Activated CD8-positive, alpha-beta T cell treated with anti-CD3 and anti-CD28 coated beads for 36 hours (primary cell): ENCODE results near the gene GTPBP1. TPM values are rescaled to one million over a fixed set of nuclear protein-coding genes. Genes with fewer than 3 reads are reported as not detected.

Experiments used
- ATAC-seq: fragments of 200-7000 bp; cut with Tn5 transposase; one replicate; pipeline ENCODE4 v1.10.0; 2021; ENCODE audit warnings: mild to moderate bottlenecking, moderate library complexity
- CTCF ChIA-PET: fragments of 350-600 bp; sonication (Branson Sonifier 250); formaldehyde crosslinking; loops from one replicate; lab custom pipeline; 2021; ENCODE audit warnings: antibody characterized with exemption; lab: Charles Lee
- POLR2A ChIA-PET: fragments of 350-600 bp; sonication (Branson Sonifier 250); formaldehyde crosslinking; loops from one replicate; lab custom pipeline; 2021; ENCODE audit warnings: antibody characterized with exemption; lab: Charles Lee
- DNase-seq: peaks from one replicate; pipeline ENCODE4 v3.0.0-alpha.2; 2020
- H3K27ac Mint-ChIP-seq: one replicate; pipeline ENCODE4 v1.8.0; 2021; ENCODE audit warnings: mild to moderate bottlenecking, mixed read lengths
- H3K27me3 Mint-ChIP-seq: one replicate; pipeline ENCODE4 v1.8.0; 2021; ENCODE audit warnings: mixed read lengths
- H3K36me3 Mint-ChIP-seq: one replicate; pipeline ENCODE4 v1.8.0; 2021; ENCODE audit warnings: low read depth, mixed read lengths
- H3K4me1 Mint-ChIP-seq: one replicate; pipeline ENCODE4 v1.8.0; 2021; ENCODE audit warnings: low read depth, mixed read lengths
- H3K4me3 Mint-ChIP-seq: one replicate; pipeline ENCODE4 v1.8.0; 2021; ENCODE audit warnings: mild to moderate bottlenecking, moderate library complexity, mixed read lengths
- H3K9me3 Mint-ChIP-seq: one replicate; pipeline ENCODE4 v1.8.0; 2021; ENCODE audit warnings: mixed read lengths
- intact Hi-C: fragments of 100-400 bp; cut with micrococcal nuclease; formaldehyde crosslinking; loops from one replicate; pipeline ENCODE4 v1.10.0; 2022
- total RNA-seq, 2 experiments: library from RNA; stranded (reverse); gene quantifications; one replicate each; pipeline ENCODE4 v1.2.3, GENCODE V29; 2021
- TF ChIP-seq, protein P1 (sequence below): fragments of 200-600 bp; IDR thresholded peaks from one replicate; pipeline ENCODE4 v1.8.0; 2022; ENCODE audit warnings: antibody characterized with exemption, mild to moderate bottlenecking

The GTPBP1 gene
- total RNA-seq, 2 experiments from 2014 or later: 93.3 to 97.6 TPM

DNA sequence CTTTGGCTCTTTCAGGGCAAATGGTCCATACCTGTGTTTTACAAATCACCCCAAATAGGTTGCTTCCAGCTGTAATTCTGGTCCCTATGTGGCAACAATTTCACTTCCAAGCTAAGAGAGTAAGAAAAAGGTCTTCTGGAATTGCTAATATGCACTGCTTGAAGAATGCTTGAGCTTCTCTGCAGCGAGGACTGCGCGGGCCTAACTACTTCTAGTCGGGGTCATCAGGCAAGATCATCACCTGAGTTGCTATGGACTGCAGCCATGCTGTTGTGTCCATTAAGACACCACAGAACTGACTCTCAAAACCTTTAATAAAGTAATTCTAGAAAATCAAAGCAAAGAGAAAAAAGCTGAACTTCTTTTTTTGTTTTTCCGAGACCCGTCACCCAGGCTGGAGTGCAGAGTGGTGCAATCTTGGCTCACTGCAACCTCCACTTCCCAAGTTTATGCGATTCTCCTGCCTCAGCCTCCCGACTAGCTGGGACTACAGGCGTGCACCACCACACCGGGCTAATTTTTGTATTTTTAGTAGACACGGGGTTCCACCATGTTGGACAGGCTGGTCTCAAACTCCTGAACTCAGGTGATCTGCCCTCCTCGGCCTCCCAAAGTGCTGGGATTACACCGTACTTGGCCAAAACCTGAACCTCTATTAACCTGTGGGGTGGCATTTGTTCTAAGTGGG is 7.2 kb upstream of the GTPBP1 start:
- TF ChIP-seq, protein P1, sequence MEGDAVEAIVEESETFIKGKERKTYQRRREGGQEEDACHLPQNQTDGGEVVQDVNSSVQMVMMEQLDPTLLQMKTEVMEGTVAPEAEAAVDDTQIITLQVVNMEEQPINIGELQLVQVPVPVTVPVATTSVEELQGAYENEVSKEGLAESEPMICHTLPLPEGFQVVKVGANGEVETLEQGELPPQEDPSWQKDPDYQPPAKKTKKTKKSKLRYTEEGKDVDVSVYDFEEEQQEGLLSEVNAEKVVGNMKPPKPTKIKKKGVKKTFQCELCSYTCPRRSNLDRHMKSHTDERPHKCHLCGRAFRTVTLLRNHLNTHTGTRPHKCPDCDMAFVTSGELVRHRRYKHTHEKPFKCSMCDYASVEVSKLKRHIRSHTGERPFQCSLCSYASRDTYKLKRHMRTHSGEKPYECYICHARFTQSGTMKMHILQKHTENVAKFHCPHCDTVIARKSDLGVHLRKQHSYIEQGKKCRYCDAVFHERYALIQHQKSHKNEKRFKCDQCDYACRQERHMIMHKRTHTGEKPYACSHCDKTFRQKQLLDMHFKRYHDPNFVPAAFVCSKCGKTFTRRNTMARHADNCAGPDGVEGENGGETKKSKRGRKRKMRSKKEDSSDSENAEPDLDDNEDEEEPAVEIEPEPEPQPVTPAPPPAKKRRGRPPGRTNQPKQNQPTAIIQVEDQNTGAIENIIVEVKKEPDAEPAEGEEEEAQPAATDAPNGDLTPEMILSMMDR: no peak
- peak overlapping the region; percentile 96 for H3K27ac Mint-ChIP-seq
- H3K9me3 Mint-ChIP-seq: no peaks in the 10 kb centered on the region
- DNase-seq (no peak), ATAC-seq (no peak)
- POLR2A ChIA-PET: interaction anchor here (0.6 to 6.3 kb wide), 8 partner anchors 9 to 186 kb away, joined by 3 to 62 read pairs (median 4); partner anchors contain the start of genes CBY1, FAM227A and TOMM22
- CTCF ChIA-PET: interaction anchor here (0.9 to 3.1 kb wide), 5 partner anchors 15 to 1092 kb away, joined by 3 to 16 read pairs (median 3); partner anchors contain the start of gene TOMM22
- no peaks in the 10 kb centered on the region for H3K27me3 Mint-ChIP-seq
- peaks cover 55% of the 10 kb centered on the region for H3K36me3 Mint-ChIP-seq
- intact Hi-C loops: no loop called here
- peak overlapping the region; percentile 90 for H3K4me3 Mint-ChIP-seq
- peaks cover 46% of the 10 kb centered on the region for H3K4me1 Mint-ChIP-seq

DNA sequence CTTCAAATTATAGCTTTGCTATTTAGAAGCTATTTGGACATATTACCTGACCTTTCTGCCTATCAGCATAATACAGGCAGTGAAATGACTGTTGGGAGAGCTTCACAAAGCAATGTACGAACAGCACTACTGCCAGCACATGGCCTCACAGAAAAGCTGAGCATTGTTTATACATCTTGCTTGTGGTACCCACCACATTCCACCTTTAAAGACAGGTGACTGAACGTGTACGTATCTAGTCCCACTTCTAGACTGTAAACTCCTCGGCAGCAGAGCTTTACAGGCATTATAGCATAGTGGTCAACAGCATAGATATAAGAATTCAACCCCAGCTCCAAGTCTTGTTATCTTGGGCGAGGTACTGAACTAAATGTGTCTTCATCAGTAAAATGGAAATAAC is 6.6 kb upstream of the GTPBP1 start:
- ATAC-seq: no peak
- DNase-seq: no peak
- no peaks in the 10 kb centered on the region for H3K9me3 Mint-ChIP-seq
- POLR2A ChIA-PET: interaction anchor here (0.6 to 6.3 kb wide), 8 partner anchors 9 to 187 kb away, joined by 3 to 62 read pairs (median 4); partner anchors contain the start of gene TOMM22
- peaks cover 51% of the 10 kb centered on the region for H3K36me3 Mint-ChIP-seq
- CTCF ChIA-PET: interaction anchor here (0.9 to 3.1 kb wide), 5 partner anchors 15 to 1092 kb away, joined by 3 to 16 read pairs (median 3); partner anchors contain the start of gene TOMM22
- intact Hi-C loops: no loop called here
- H3K27me3 Mint-ChIP-seq: no peaks in the 10 kb centered on the region
- H3K27ac Mint-ChIP-seq: peak overlapping the region; percentile 96
- TF ChIP-seq, protein P1: no peak
- H3K4me1 Mint-ChIP-seq: peaks cover 50% of the 10 kb centered on the region
- peak overlapping the region; percentile 90 for H3K4me3 Mint-ChIP-seq

DNA sequence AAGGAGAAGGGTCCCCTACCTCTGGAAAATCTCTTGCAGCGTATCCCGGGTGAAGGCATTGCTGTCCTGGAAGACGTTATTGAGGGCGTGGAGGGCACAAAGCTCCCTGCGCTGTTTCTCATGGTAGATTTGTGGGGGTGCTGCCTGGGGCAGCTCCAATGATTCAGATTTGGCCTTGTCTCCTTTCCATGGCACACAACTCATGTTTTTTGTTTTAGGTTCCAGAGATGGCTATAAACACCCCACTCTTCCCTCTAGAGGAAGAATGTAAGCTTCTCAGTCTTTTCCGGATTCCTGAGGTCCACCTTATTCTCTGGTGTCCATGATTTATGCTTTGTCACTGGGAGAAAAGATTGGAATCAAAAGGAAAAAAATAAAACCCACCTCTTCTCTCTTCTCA is 6.0 kb upstream of the GTPBP1 start:
- peak overlapping the region; percentile 90 for H3K4me3 Mint-ChIP-seq
- no peak for ATAC-seq
- peaks cover 51% of the 10 kb centered on the region for H3K4me1 Mint-ChIP-seq
- no peaks in the 10 kb centered on the region for H3K9me3 Mint-ChIP-seq
- CTCF ChIA-PET: interaction anchor here (1.3 to 3.1 kb wide), 2 partner anchors 16 to 18 kb away, joined by 3 to 16 read pairs; partner anchors contain the start of gene TOMM22
- intact Hi-C loops: loop anchor here (10.0 kb wide), 1 partner anchor 55 kb away; the partner anchor contains the start of gene SUN2
- H3K36me3 Mint-ChIP-seq: peaks cover 47% of the 10 kb centered on the region
- peak overlapping the region; percentile 96 for H3K27ac Mint-ChIP-seq
- TF ChIP-seq, protein P1: no peak
- POLR2A ChIA-PET: interaction anchor here (0.7 to 6.3 kb wide), 9 partner anchors 9 to 55 kb away, joined by 3 to 62 read pairs (median 3); partner anchors contain the start of gene TOMM22
- no peaks in the 10 kb centered on the region for H3K27me3 Mint-ChIP-seq
- DNase-seq: no peak

DNA sequence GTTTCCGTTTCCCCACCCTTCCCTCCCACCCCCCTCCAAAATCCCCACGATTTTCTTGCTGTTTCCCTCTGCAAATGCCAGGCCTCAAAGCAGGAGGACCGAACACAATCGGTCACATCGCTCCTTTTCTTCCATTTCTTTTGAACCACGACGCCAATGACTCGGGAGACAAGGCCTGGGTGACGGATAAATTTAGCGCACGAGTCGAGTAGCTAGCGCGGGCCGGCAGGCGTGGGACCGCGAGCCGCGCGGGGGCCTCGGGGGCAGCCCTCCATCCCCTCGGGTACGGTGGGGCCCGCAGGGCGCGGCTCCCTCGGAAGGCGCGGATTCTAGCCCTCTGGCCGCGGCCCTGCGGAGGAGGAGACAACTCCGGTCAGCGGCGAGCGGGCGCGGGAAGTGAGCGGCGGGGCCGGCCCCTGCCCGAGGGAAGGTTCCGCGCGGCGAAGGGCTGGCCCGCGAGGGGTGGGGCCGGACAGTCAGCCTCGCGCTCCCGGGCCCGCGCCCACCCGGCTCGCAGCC is 5.4 kb upstream of the GTPBP1 start:
- TF ChIP-seq, protein P1: no peak
- H3K9me3 Mint-ChIP-seq: no peaks in the 10 kb centered on the region
- ChIA-PET CTCF (interaction anchor here (3.1 kb wide), 1 partner anchor 18 kb away, joined by 16 read pairs; the partner anchor contains the start of gene TOMM22), POLR2A (interaction anchor here (0.7 to 6.3 kb wide), 7 partner anchors 8 to 54 kb away, joined by 3 to 62 read pairs (median 6); partner anchors contain the start of gene TOMM22)
- DNase-seq (peak; percentile 45), ATAC-seq (peak; percentile 1)
- H3K27me3 Mint-ChIP-seq: no peaks in the 10 kb centered on the region
- peaks cover 41% of the 10 kb centered on the region for H3K36me3 Mint-ChIP-seq
- H3K4me1 Mint-ChIP-seq: peaks cover 50% of the 10 kb centered on the region
- H3K27ac Mint-ChIP-seq: peak overlapping the region; percentile 96
- peak overlapping the region; percentile 90 for H3K4me3 Mint-ChIP-seq
- intact Hi-C loops: loop anchor here (10.0 kb wide), 1 partner anchor 54 kb away; the partner anchor contains the start of gene SUN2
